ENCODE measurements around the gene PGAP6. TPM values are rescaled to one million over a fixed set of nuclear protein-coding genes. Genes with fewer than 3 reads are reported as not detected.
"Not testable (repeated sequence)": the region's sequence is repeated elsewhere in the genome, so short reads cannot be mapped to it uniquely, and the experiment has no call there.

Gene PGAP6
- polyA plus RNA-seq, 1 of the 3 experiments (the other 2 are of a cell fraction), result 133 TPM

- Histone ChIP-seq H3K4me2 (no peak overlapping the region), H3K9me2 (no peaks in the 10 kb centered on the region), H3K9ac (no peak overlapping the region), H3K27ac (ENCODE audit: low read depth in 2 of 2, low read length in 1 of 2) (no peak overlapping the region), H3K27me3 (ENCODE audit: insufficient read depth) (no peaks in the 10 kb centered on the region), H4K20me1 (ENCODE audit: insufficient read depth) (no peaks in the 10 kb centered on the region), H3K9me3 (no peaks in the 10 kb centered on the region), H3K4me3 (ENCODE audit: low read depth in 2 of 2, low read length in 1 of 2) (no peak overlapping the region; a peak in 1 of 4 replicates), H3K79me2 (ENCODE audit: insufficient read depth) (peaks cover 3% of the 10 kb centered on the region; the same call in 1 of the 2 replicates), H3F3A (replicated peaks; ENCODE audit: insufficient read depth) (peaks cover 15% of the 10 kb centered on the region), H3K4me1 (ENCODE audit: control insufficient read depth in 1 of 2, insufficient read depth in 2 of 2, low read depth in 1 of 2, low read length in 1 of 2) (peaks cover 0 to 7% of the 10 kb centered on the region in 2 experiments; a peak in 2 of 4 replicates), H3K36me3 (replicated peaks in 1 of 2; ENCODE audit: control insufficient read depth in 1 of 2, insufficient read depth in 2 of 2, low read length in 1 of 2) (no peaks in the 10 kb centered on the region), H2AFZ (ENCODE audit: low read depth) (no peak overlapping the region)
- peak; percentile 82 for DNase-seq
- ChIA-PET CTCF (interaction anchor here (0.5 to 2.3 kb wide), 16 partner anchors 9 to 579 kb away, joined by 3 to 15 read pairs (median 4); partner anchors contain the start of genes CAPN15, DECR2, LMF1 and RAB11FIP3), POLR2A (no interaction called here)
- TF ChIP-seq RAD21 (IDR thresholded peaks at IDR 0.05; ENCODE audit: low read length), result peak; percentile 86
- TF ChIP-seq CTCF (IDR thresholded peaks at IDR 0.05), result peak; percentile 80
- TF ChIP-seq RCOR1 (IDR thresholded peaks at IDR 0.05; ENCODE audit: low read length), result peak; percentile 30; the same call in 1 of the 2 replicates
- peak; percentile 57 for TF ChIP-seq SMC3 (IDR thresholded peaks at IDR 0.05; ENCODE audit: low read depth, low read length)
- TF ChIP-seq NFIC (IDR thresholded peaks at IDR 0.05; ENCODE audit: borderline replicate concordance), result no peak
- no peak for TF ChIP-seq GABPA (IDR thresholded peaks at IDR 0.05; ENCODE audit: low read depth)
- no peak for TF ChIP-seq SIN3A (IDR thresholded peaks at IDR 0.05; ENCODE audit: borderline replicate concordance, low read depth, low read length)
- 74% methylated on average over 4 of the region's 7 CpGs for WGBS (ENCODE audit: low lambda C conversion rate)
Observed at GRCh38 chr16:391885-392335, 10.1 kb upstream of the PGAP6 start.

- no peaks in the 10 kb centered on the region for H3K27me3 ChIP-seq (ENCODE audit: insufficient read depth)
- no peaks in the 10 kb centered on the region for H3K36me3 ChIP-seq (replicated peaks in 1 of 2; ENCODE audit: control insufficient read depth in 1 of 2, insufficient read depth in 2 of 2, low read length in 1 of 2)
- H3F3A ChIP-seq (replicated peaks; ENCODE audit: insufficient read depth), result peaks cover 4% of the 10 kb centered on the region
- H2AFZ ChIP-seq (ENCODE audit: low read depth), result no peak overlapping the region
- no peaks in the 10 kb centered on the region for H3K9me2 ChIP-seq
- no peaks in the 10 kb centered on the region for H3K9me3 ChIP-seq
- DNase-seq, result no peak
- 77% methylated on average over 10 of the region's 10 CpGs for WGBS (ENCODE audit: low lambda C conversion rate)
- no peaks in the 10 kb centered on the region for H3K79me2 ChIP-seq (ENCODE audit: insufficient read depth)
- no peak overlapping the region for H3K4me3 ChIP-seq (ENCODE audit: low read depth in 2 of 2, low read length in 1 of 2)
- H3K27ac ChIP-seq (ENCODE audit: low read depth in 2 of 2, low read length in 1 of 2), result no peak overlapping the region
- TF ChIP-seq YY1 (IDR thresholded peaks at IDR 0.05; ENCODE audit: low read depth), result no peak
- TF ChIP-seq CTCF (IDR thresholded peaks at IDR 0.05), result no peak
- no peak for TF ChIP-seq RFX5 (IDR thresholded peaks at IDR 0.05; ENCODE audit: low read length)
- TF ChIP-seq, protein P1, sequence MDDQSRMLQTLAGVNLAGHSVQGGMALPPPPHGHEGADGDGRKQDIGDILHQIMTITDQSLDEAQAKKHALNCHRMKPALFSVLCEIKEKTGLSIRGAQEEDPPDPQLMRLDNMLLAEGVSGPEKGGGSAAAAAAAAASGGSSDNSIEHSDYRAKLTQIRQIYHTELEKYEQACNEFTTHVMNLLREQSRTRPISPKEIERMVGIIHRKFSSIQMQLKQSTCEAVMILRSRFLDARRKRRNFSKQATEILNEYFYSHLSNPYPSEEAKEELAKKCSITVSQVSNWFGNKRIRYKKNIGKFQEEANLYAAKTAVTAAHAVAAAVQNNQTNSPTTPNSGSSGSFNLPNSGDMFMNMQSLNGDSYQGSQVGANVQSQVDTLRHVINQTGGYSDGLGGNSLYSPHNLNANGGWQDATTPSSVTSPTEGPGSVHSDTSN (IDR thresholded peaks at IDR 0.05), result no peak
- no peak for TF ChIP-seq MAX (IDR thresholded peaks at IDR 0.05; ENCODE audit: low read depth)
- no peak for TF ChIP-seq FOXJ3 (CRISPR knock-in tag; IDR thresholded peaks at IDR 0.05)
- POLR2A ChIA-PET, result no interaction called here
- no peaks in the 10 kb centered on the region for H4K20me1 ChIP-seq (ENCODE audit: insufficient read depth)
- no peak overlapping the region for H3K4me2 ChIP-seq
- no peaks in the 10 kb centered on the region for H3K4me1 ChIP-seq (ENCODE audit: control insufficient read depth in 1 of 2, insufficient read depth in 2 of 2, low read depth in 1 of 2, low read length in 1 of 2)
- CTCF ChIA-PET, result no interaction called here
- no peak overlapping the region for H3K9ac ChIP-seq
Observed at GRCh38 chr16:389352-389751, 7.6 kb upstream of the PGAP6 start.

GRCh38 chr16:387761-388666 lies 6.2 kb upstream of the PGAP6 start:
- H3K4me3 ChIP-seq (ENCODE audit: low read depth in 2 of 2, low read length in 1 of 2); POLR2A ChIA-PET; H3K27me3 ChIP-seq (ENCODE audit: insufficient read depth); H3K4me1 ChIP-seq (ENCODE audit: control insufficient read depth in 1 of 2, insufficient read depth in 2 of 2, low read depth in 1 of 2, low read length in 1 of 2); H3K4me2 ChIP-seq; H3K36me3 ChIP-seq (replicated peaks in 1 of 2; ENCODE audit: control insufficient read depth in 1 of 2, insufficient read depth in 2 of 2, low read length in 1 of 2); H2AFZ ChIP-seq (ENCODE audit: low read depth); H3K9me3 ChIP-seq; H3K9ac ChIP-seq; DNase-seq; H4K20me1 ChIP-seq (ENCODE audit: insufficient read depth); H3K9me2 ChIP-seq; H3K79me2 ChIP-seq (ENCODE audit: insufficient read depth); H3K27ac ChIP-seq (ENCODE audit: low read depth in 2 of 2, low read length in 1 of 2); H3F3A ChIP-seq (replicated peaks; ENCODE audit: insufficient read depth): not testable (repeated sequence)
- CTCF ChIA-PET, result interaction anchor here (0.6 to 1.9 kb wide), 3 partner anchors 99 to 286 kb away, joined by 3 to 5 read pairs (median 4); no protein-coding TSS in a partner anchor
- 90% methylated on average over 20 of the region's 20 CpGs for WGBS (ENCODE audit: low lambda C conversion rate)

Measured in SK-N-SH (cell line).